Esophagus muscularis mucosa (tissue), 4 donors: ENCODE data around the gene GLI3. TPM values are rescaled to one million over a fixed set of nuclear protein-coding genes. Genes with fewer than 3 reads are reported as not detected.

Source experiments
- DNase-seq: peaks from one replicate; pipeline ENCODE4 v3.0.0-alpha.2; 2017; ENCODE audit errors: extremely low spot score
- H3K27ac ChIP-seq, 4 donors: fragments of 200-600 bp; sonication (generic); replicated peaks in 1 of 4; 1 replicate in 3 of 4; 2 replicates in 1 of 4; pipeline ENCODE4 v1.5.1; 2016 to 2019; ENCODE audit warnings: mild to moderate bottlenecking in 1 of 4
- H3K27me3 ChIP-seq, 4 donors: fragments of 200-600 bp; sonication (generic); one replicate each; pipeline versions ENCODE4 v1.5.1 to v1.6.0; 2016 to 2019
- H3K36me3 ChIP-seq, 4 donors: fragments of 200-600 bp; sonication (generic); one replicate each; pipeline ENCODE4 v1.5.1; 2016 to 2019
- H3K4me1 ChIP-seq, 4 donors: fragments of 200-600 bp; sonication (generic); one replicate each; pipeline ENCODE4 v1.5.1; 2016 to 2019
- H3K4me3 ChIP-seq, 4 donors: fragments of 200-600 bp; sonication (generic); 1 replicate in 2 of 4; 2 replicates in 2 of 4; pipeline ENCODE4 v1.5.1; 2016 to 2019; ENCODE audit warnings: mild to moderate bottlenecking in 4 of 4, moderate library complexity in 1 of 4
- H3K9me3 ChIP-seq, 4 donors: fragments of 200-600 bp; sonication (generic); 1 replicate in 3 of 4; 2 replicates in 1 of 4; pipeline ENCODE4 v1.5.1; 2016 to 2019
- EP300 ChIP-seq: sonication (generic); formaldehyde crosslinking; IDR thresholded peaks from one replicate; pipeline ENCODE4 v1.6.1; 2017; ENCODE audit warnings: antibody characterized with exemption
- POLR2A ChIP-seq: fragments of 450-650 bp; IDR thresholded peaks from one replicate; pipeline ENCODE4 v1.6.1; 2017; ENCODE audit warnings: antibody characterized with exemption, moderate library complexity, mild to moderate bottlenecking, low read depth
- POLR2AphosphoS5 ChIP-seq, 2 donors: sonication (generic); formaldehyde crosslinking; IDR thresholded peaks; one replicate each; pipeline ENCODE4 v1.6.1; 2017; ENCODE audit warnings: antibody characterized with exemption in 2 of 2
- WGBS: methylation state at CpG from one replicate; pipeline ENCODE4 v1.1.5; 2018; 5-methylcytosine and 5-hydroxymethylcytosine counted together
- intact Hi-C: fragments of 100-400 bp; cut with DNase I; formaldehyde crosslinking; loops from one replicate; pipeline ENCODE4 v1.15.1; 2023
- total RNA-seq, 4 donors: library from RNA; depleted of rRNA; stranded (reverse); fragments of >200 nt; gene quantifications; one replicate each; pipeline versions ENCODE4 v1.1.0 to v1.2.1, GENCODE V29; 2016
- TF ChIP-seq, protein P1 (sequence below), 3 experiments: fragments of 200-600 bp in 2 of 3; fragments of 450-650 bp in 1 of 3; sonication (generic) in 2 of 3; IDR thresholded peaks; one replicate each; pipeline ENCODE4 v1.5.1; 2017 to 2019; ENCODE audit warnings: antibody characterized with exemption in 3 of 3, mild to moderate bottlenecking in 2 of 3, moderate library complexity in 1 of 3

Gene GLI3
- total RNA-seq, 4 donors from 2014 or later: 11.7 to 17.8 (median 13.3) TPM

DNA sequence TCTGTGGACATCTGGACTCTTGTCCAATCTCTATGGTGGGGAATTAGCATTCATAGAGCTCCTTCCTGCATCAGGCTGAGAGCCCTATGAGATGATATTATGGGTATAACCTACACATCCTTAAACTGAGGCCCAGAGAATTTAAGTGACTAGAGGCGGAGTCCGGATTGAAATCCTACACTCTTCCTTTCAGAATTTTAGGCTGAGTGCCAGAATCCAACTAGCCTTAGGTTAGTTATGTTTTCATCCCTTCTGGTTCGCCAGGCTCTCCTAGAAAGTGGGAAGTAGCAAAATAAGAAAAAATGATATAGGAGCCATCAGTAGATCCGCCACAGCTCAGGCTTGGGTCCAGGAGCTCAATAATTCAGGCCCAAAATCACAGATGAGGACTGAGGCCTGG lies 212.5 kb downstream of the GLI3 start:
- no peaks in the 10 kb centered on the region for H3K9me3 ChIP-seq
- intact Hi-C loops: no loop called here
- no peak overlapping the region for H3K27ac ChIP-seq

DNA sequence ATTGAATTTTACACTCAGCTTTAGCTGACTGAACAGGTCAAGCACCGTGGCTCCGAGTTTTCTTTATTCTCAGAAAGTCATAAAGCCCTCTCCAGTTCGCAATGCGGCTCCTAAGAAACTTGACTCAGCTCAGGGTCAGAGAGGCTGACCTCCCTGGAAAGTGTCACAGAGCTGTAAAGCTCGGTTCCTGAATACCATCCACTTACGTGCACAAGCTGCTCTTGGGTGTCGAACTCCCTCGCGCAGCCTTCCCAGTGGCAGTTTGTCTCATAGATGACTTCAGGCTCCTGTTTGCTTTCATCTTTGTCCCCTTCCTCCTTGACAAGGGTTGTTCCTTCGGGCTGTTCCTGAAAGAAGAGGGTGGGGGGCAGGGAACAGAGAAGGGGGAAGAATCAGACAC lies 213.7 kb downstream of the GLI3 start:
- TF ChIP-seq EP300 (no peak), POLR2A (no peak), POLR2AphosphoS5 (IDR thresholded peaks at IDR 0.05) (no peak)
- TF ChIP-seq, protein P1, sequence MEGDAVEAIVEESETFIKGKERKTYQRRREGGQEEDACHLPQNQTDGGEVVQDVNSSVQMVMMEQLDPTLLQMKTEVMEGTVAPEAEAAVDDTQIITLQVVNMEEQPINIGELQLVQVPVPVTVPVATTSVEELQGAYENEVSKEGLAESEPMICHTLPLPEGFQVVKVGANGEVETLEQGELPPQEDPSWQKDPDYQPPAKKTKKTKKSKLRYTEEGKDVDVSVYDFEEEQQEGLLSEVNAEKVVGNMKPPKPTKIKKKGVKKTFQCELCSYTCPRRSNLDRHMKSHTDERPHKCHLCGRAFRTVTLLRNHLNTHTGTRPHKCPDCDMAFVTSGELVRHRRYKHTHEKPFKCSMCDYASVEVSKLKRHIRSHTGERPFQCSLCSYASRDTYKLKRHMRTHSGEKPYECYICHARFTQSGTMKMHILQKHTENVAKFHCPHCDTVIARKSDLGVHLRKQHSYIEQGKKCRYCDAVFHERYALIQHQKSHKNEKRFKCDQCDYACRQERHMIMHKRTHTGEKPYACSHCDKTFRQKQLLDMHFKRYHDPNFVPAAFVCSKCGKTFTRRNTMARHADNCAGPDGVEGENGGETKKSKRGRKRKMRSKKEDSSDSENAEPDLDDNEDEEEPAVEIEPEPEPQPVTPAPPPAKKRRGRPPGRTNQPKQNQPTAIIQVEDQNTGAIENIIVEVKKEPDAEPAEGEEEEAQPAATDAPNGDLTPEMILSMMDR (IDR thresholded peaks at IDR 0.05): no peak
- Histone ChIP-seq H3K27me3 (no peaks in the 10 kb centered on the region), H3K36me3 (peaks cover 0 to 37% (median 18%) of the 10 kb centered on the region in 4 donors), H3K9me3 (no peaks in the 10 kb centered on the region), H3K4me3 (no peak overlapping the region), H3K4me1 (peaks cover 0 to 21% (median 8%) of the 10 kb centered on the region in 4 donors), H3K27ac (peak overlapping the region in 1 of 4 donors; percentile 37)
- intact Hi-C loops: no loop called here
- no peak for DNase-seq
- 82% methylated on average over 10 of the region's 10 CpGs for WGBS

More for the DNA sequence above, 212.5 kb downstream of the GLI3 start:
- no peaks in the 10 kb centered on the region for H3K27me3 ChIP-seq
- H3K36me3 ChIP-seq: peaks cover 0 to 39% (median 18%) of the 10 kb centered on the region in 4 donors
- DNase-seq: no peak
- 97% methylated on average over 4 of the region's 4 CpGs for WGBS
- TF ChIP-seq POLR2A (no peak), EP300 (no peak), POLR2AphosphoS5 (IDR thresholded peaks at IDR 0.05) (no peak)
- TF ChIP-seq, protein P1 (IDR thresholded peaks at IDR 0.05): no peak
- H3K4me1 ChIP-seq: peaks cover 0 to 20% (median 8%) of the 10 kb centered on the region in 4 donors
- no peak overlapping the region for H3K4me3 ChIP-seq

DNA sequence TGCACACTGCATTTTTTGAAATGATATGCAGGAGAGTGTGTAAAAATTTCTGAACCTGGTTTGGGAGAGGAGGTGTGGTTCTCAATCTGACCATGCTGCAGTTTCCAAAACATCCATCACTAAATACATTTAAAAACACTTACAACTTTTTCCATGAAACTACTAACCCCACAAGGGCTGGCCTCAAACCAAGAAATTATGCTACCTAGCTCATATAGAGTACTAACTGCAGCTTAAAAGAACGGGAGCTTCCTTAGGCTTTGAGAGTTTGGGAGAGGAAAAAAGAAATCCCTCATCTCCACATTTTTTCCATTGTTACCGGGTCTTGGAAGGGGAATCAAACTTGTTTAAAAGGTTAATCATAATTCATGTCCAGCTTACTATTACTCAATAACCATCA lies 214.2 kb downstream of the GLI3 start:
- DNase-seq: no peak
- H3K27ac ChIP-seq: no peak overlapping the region
- H3K9me3 ChIP-seq: no peaks in the 10 kb centered on the region
- TF ChIP-seq, protein P1 (IDR thresholded peaks at IDR 0.05): no peak
- TF ChIP-seq POLR2AphosphoS5 (IDR thresholded peaks at IDR 0.05) (no peak), POLR2A (no peak), EP300 (no peak)
- no peaks in the 10 kb centered on the region for H3K27me3 ChIP-seq
- no peak overlapping the region for H3K4me3 ChIP-seq
- H3K36me3 ChIP-seq: peaks cover 0 to 37% (median 18%) of the 10 kb centered on the region in 4 donors
- H3K4me1 ChIP-seq: peaks cover 0 to 25% (median 13%) of the 10 kb centered on the region in 4 donors
- intact Hi-C loops: no loop called here
- 50% methylated on average over 2 of the region's 2 CpGs for WGBS

DNA sequence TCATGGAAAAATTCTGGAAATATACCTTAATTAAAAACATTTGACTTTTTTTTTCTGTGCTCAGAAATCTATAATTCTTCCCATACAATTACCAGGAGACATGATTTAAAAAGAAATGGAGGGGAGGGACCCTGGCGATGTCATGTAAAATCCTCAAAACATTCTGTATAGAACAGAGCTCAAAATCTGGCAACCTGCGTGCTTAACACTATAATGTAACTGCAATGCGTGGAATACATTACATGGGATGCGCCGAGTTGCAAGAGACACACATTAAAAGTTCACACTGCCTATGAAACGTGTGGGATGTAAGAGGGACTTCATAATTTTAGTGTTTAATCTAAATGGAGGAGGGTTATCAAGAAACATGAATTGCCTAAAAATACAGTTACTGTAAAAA lies 215.0 kb downstream of the GLI3 start:
- peaks cover 0 to 30% (median 18%) of the 10 kb centered on the region in 4 donors for H3K4me1 ChIP-seq
- DNase-seq: no peak
- no peaks in the 10 kb centered on the region for H3K9me3 ChIP-seq
- no peak for TF ChIP-seq POLR2AphosphoS5 (IDR thresholded peaks at IDR 0.05)
- TF ChIP-seq EP300: no peak
- no peak for TF ChIP-seq POLR2A
- TF ChIP-seq, protein P1 (IDR thresholded peaks at IDR 0.05): no peak
- intact Hi-C loops: no loop called here
- H3K27ac ChIP-seq: no peak overlapping the region
- WGBS: 70% methylated on average over 6 of the region's 6 CpGs
- no peak overlapping the region for H3K4me3 ChIP-seq
- H3K27me3 ChIP-seq: no peaks in the 10 kb centered on the region
- peaks cover 0 to 37% (median 18%) of the 10 kb centered on the region in 4 donors for H3K36me3 ChIP-seq

DNA sequence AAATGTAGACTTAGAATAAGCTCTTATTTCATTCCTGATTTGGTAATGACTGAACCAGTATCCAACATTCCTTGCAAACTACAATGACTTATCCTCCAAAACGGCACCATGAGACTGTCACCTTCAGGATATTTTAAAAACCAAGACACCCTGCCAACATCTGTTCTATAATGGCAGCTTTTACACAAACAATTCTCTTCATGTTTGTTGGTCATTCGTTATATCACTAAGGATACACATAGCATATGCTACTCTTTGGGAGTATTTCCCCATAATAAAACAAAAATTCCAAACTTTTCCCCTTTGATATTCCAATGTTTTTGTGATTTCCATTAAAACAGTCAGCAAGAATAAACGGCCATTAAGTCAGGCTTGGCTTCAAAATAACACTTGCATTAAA lies 215.4 kb downstream of the GLI3 start:
- TF ChIP-seq POLR2AphosphoS5 (IDR thresholded peaks at IDR 0.05) (no peak), EP300 (no peak), POLR2A (no peak)
- TF ChIP-seq, protein P1 (IDR thresholded peaks at IDR 0.05): no peak
- 55% methylated on average over 3 of the region's 3 CpGs for WGBS
- H3K4me3 ChIP-seq: no peak overlapping the region

More for the DNA sequence above, 215.4 kb downstream of the GLI3 start:
- H3K27me3 ChIP-seq: no peaks in the 10 kb centered on the region
- no peak overlapping the region for H3K27ac ChIP-seq
- H3K9me3 ChIP-seq: no peaks in the 10 kb centered on the region
- peaks cover 0 to 37% (median 18%) of the 10 kb centered on the region in 4 donors for H3K36me3 ChIP-seq
- intact Hi-C loops: no loop called here
- peaks cover 0 to 30% (median 18%) of the 10 kb centered on the region in 4 donors for H3K4me1 ChIP-seq
- DNase-seq: no peak
